Astrocyte of the spinal cord (primary cell): ENCODE data around the gene PPAT.
"Not testable (repeated sequence)": the region's sequence is repeated elsewhere in the genome, so short reads cannot be mapped to it uniquely, and the experiment has no call there.

Source experiments
- DNase-seq: peaks from one replicate; pipeline ENCODE4 v3.0.0; 2011; ENCODE audit warnings: low read depth, low spot score
- H3K4me3 ChIP-seq: 2 replicates; pipeline ENCODE4 v1.5.1; 2011; ENCODE audit warnings: low read depth, mild to moderate bottlenecking, low read length, moderate library complexity
- in situ Hi-C: cut with HindIII; loops from 2 replicates; pipeline ENCODE4 v1.10.0; 2017; ENCODE audit warnings: low sequenced_read_pairs
- TF ChIP-seq, protein P1 (sequence below): IDR thresholded peaks from 2 replicates; pipeline ENCODE4 v1.5.1; 2012; ENCODE audit warnings: low read depth, mild to moderate bottlenecking, low read length, inconsistent platforms

PPAT gene

GRCh38 chr4:56460085-56460484 lies 24.7 kb upstream of the PPAT start:
- no peak overlapping the region for H3K4me3 ChIP-seq
- in situ Hi-C loops = no loop called here
- TF ChIP-seq, protein P1, sequence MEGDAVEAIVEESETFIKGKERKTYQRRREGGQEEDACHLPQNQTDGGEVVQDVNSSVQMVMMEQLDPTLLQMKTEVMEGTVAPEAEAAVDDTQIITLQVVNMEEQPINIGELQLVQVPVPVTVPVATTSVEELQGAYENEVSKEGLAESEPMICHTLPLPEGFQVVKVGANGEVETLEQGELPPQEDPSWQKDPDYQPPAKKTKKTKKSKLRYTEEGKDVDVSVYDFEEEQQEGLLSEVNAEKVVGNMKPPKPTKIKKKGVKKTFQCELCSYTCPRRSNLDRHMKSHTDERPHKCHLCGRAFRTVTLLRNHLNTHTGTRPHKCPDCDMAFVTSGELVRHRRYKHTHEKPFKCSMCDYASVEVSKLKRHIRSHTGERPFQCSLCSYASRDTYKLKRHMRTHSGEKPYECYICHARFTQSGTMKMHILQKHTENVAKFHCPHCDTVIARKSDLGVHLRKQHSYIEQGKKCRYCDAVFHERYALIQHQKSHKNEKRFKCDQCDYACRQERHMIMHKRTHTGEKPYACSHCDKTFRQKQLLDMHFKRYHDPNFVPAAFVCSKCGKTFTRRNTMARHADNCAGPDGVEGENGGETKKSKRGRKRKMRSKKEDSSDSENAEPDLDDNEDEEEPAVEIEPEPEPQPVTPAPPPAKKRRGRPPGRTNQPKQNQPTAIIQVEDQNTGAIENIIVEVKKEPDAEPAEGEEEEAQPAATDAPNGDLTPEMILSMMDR = no peak
- no peak for DNase-seq

DNA sequence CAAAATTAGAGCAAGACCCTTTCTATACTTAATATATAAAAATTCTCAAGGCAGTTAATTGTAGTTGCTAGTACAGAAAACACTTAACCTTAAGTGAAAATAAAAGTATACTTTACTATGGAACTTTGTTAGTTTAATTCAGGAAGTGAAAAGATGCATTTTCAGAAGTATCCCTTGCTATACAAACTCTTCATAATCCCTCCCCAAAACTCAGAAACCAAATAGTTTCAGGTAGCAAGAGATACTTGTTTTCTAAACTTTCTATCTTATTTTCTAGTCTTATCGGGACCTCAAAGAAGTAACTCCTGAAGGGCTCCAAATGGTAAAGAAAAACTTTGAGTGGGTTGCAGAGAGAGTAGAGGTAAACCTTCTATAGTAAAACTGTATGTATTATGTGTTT lies 14.9 kb upstream of the PPAT start:
- in situ Hi-C loops = no loop called here
- no peak for DNase-seq
- no peak overlapping the region for H3K4me3 ChIP-seq
- TF ChIP-seq, protein P1 = no peak

DNA sequence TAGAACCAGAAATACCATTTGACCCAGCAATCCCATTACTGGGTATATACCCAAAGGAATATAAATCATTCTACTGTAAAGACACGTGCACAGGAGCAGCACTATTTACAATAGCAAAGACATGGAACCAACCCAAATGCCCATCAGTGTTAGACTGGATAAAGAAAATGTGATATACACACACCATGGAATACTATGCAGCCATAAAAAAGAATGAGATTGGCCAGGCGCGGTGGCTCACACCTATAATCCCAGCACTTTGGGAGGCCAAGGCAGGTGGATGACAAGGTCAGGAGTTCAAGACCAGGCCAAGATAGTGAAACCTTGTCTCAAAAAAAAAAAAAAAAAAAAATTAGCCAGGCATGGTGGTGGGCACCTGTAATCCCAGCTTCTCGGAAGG lies 14.1 kb upstream of the PPAT start:
- H3K4me3 ChIP-seq, in situ Hi-C loops, DNase-seq: not testable (repeated sequence)

GRCh38 chr4:56448301-56448700 lies 12.9 kb upstream of the PPAT start:
- DNase-seq = no peak
- TF ChIP-seq, protein P1 = no peak
- no peak overlapping the region for H3K4me3 ChIP-seq
- in situ Hi-C loops = no loop called here

DNA sequence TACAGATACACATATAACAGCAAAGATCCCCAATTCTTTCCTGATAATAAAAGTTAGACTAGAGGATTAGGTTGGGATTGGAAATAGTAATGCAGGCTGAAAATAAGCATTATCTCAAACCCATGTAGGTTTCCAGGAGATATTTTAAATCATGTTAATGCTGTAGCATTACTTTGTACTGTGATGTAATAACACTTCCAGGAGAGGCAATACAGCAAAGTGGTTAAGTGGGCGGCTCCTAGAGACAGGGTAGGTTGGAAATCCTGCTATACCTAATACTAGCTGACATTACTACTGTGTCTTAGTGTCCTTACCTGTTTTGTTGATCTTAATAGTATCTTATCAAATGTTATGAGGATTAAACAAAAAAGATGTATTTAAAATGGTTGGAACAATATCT lies 10.3 kb upstream of the PPAT start:
- in situ Hi-C loops = no loop called here
- no peak overlapping the region for H3K4me3 ChIP-seq
- TF ChIP-seq, protein P1 = no peak
- no peak for DNase-seq

GRCh38 chr4:56444719-56445118 lies 9.3 kb upstream of the PPAT start:
- no peak for DNase-seq
- H3K4me3 ChIP-seq = no peak overlapping the region
- in situ Hi-C loops = no loop called here
- TF ChIP-seq, protein P1 = no peak

DNA sequence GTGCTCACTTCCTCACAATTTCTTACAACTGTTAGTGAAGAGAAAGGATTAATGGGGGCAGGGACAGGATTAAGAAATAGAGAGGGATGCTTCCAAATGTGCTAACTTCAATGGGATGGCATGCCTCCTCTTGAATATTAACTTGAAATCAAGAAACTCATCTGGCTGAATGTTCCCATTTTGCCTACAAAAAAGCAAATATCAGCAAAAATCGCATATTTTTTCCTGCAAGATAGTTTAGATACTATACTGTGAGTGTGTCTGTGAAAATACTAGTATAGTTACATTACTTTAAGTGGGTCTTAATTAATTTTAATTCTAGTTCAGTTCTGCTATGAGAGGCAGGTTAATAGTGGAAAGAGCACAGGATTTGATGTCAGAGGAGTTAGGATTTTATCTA lies 5.6 kb upstream of the PPAT start:
- no peak overlapping the region for H3K4me3 ChIP-seq
- in situ Hi-C loops = no loop called here
- TF ChIP-seq, protein P1 = no peak
- DNase-seq = no peak
